PC-9 (cell line): ENCODE measurements around the gene ACTRT2. TPM values are rescaled to one million over a fixed set of nuclear protein-coding genes. Genes with fewer than 3 reads are reported as not detected.

Source experiments
- BruUV-seq: library from RNA; stranded (reverse); fragments of 400-500 nt; replicated peaks from 2 replicates; lab custom pipeline; 2021; lab: Mats Ljungman, UMichigan
- CTCF ChIA-PET: fragments of 300-600 bp; sonication (Branson Sonifier 250); formaldehyde crosslinking; loops from one replicate; lab custom pipeline; 2022; ENCODE audit warnings: antibody characterized with exemption; lab: Charles Lee
- POLR2A ChIA-PET: fragments of 300-600 bp; sonication (Branson Sonifier 250); formaldehyde crosslinking; loops from one replicate; lab custom pipeline; 2022; ENCODE audit warnings: antibody characterized with exemption; ENCODE audit not compliant: unreplicated experiment; lab: Charles Lee
- DNase-seq, 2 experiments: peaks; one replicate each; pipeline versions ENCODE4 v3.0.0 to v3.0.0-alpha.2; 2015 to 2022; ENCODE audit warnings: mixed read lengths in 1 of 2
- H2AFZ ChIP-seq: fragments of 200-600 bp; sonication (generic); 2 replicates; pipeline ENCODE4 v1.8.1; 2017; ENCODE audit warnings: antibody characterized with exemption
- H3F3A ChIP-seq: fragments of 200-600 bp; sonication (generic); 2 replicates; pipeline ENCODE4 v1.8.1; 2017; ENCODE audit warnings: antibody characterized with exemption, mild to moderate bottlenecking, low read depth; ENCODE audit not compliant: insufficient read depth
- H3K27ac ChIP-seq: fragments of 200-600 bp; sonication (generic); 2 replicates; pipeline ENCODE4 v1.6.1; 2016; ENCODE audit warnings: mixed run types
- H3K27me3 ChIP-seq: fragments of 200-600 bp; sonication (generic); 2 replicates; pipeline ENCODE4 v1.6.1; 2016; ENCODE audit warnings: low read depth, mixed run types; ENCODE audit not compliant: insufficient read depth
- H3K36me3 ChIP-seq: fragments of 200-600 bp; sonication (generic); 2 replicates; pipeline ENCODE4 v1.6.1; 2016; ENCODE audit warnings: low read depth, mixed run types
- H3K4me1 ChIP-seq: fragments of 200-600 bp; sonication (generic); replicated peaks from 2 replicates; pipeline ENCODE4 v1.6.1; 2016; ENCODE audit warnings: mixed run types; ENCODE audit not compliant: insufficient read depth
- H3K4me2 ChIP-seq: fragments of 200-600 bp; sonication (generic); 2 replicates; pipeline ENCODE4 v1.6.1; 2017; ENCODE audit warnings: mixed run types
- H3K4me3 ChIP-seq: fragments of 200-600 bp; sonication (generic); 2 replicates; pipeline ENCODE4 v1.6.1; 2016; ENCODE audit warnings: mixed run types
- H3K79me2 ChIP-seq: fragments of 200-600 bp; sonication (generic); 2 replicates; pipeline ENCODE4 v1.6.1; 2017; ENCODE audit warnings: low read depth, mixed run types
- H3K9me2 ChIP-seq: fragments of 200-600 bp; sonication (generic); 2 replicates; pipeline ENCODE4 v1.8.1; 2017; ENCODE audit warnings: mild to moderate bottlenecking; ENCODE audit not compliant: insufficient read depth
- H3K9me3 ChIP-seq: fragments of 200-600 bp; sonication (generic); 2 replicates; pipeline ENCODE4 v1.8.1; 2016; ENCODE audit warnings: low read depth; ENCODE audit not compliant: insufficient read depth
- H4K20me1 ChIP-seq: fragments of 200-600 bp; sonication (generic); 2 replicates; pipeline ENCODE4 v1.8.1; 2017; ENCODE audit not compliant: insufficient read depth
- CTCF ChIP-seq: fragments of 200-600 bp; sonication (generic); conservative IDR thresholded peaks from 2 replicates; pipeline ENCODE4 v1.6.1; 2017; ENCODE audit warnings: mixed run types, antibody characterized with exemption, mild to moderate bottlenecking, moderate library complexity
- EZH2 ChIP-seq: fragments of 200-600 bp; sonication (generic); IDR thresholded peaks from 2 replicates; pipeline ENCODE4 v1.8.0; 2017; ENCODE audit warnings: antibody characterized with exemption, low read depth
- intact Hi-C: fragments of 100-400 bp; cut with micrococcal nuclease; formaldehyde crosslinking; loops from one replicate; pipeline ENCODE4 v1.10.0; 2022; ENCODE audit not compliant: unreplicated experiment
- total RNA-seq: library from RNA; stranded (reverse); gene quantifications from 2 replicates; pipeline ENCODE4 v1.2.3, GENCODE V29; 2021

The ACTRT2 gene
- total RNA-seq, 1 experiment from 2014 or later, result not detected

- BruUV-seq, result no TSS peak
These were observed 36.7 kb upstream of the ACTRT2 start for GRCh38 chr1:2984399-2985061.

GRCh38 chr1:2985067-2985561, 36.2 kb upstream of the ACTRT2 start:
- no peak for TF ChIP-seq CTCF
- no peak for TF ChIP-seq EZH2
- no peaks in the 10 kb centered on the region; the same call in 1 of the 2 replicates for H4K20me1 ChIP-seq
- no peak overlapping the region for H3K27ac ChIP-seq
- peaks cover 93% of the 10 kb centered on the region for H3K27me3 ChIP-seq
- H3F3A ChIP-seq, result no peaks in the 10 kb centered on the region
- no peaks in the 10 kb centered on the region for H3K79me2 ChIP-seq
- BruUV-seq, result no TSS peak
- DNase-seq, result no peak
- POLR2A ChIA-PET, result no interaction called here
- no peak overlapping the region for H2AFZ ChIP-seq
- intact Hi-C loops, result no loop called here
- CTCF ChIA-PET, result no interaction called here
- H3K4me2 ChIP-seq, result no peak overlapping the region
- no peaks in the 10 kb centered on the region for H3K9me2 ChIP-seq
- no peak overlapping the region for H3K4me3 ChIP-seq
- H3K9me3 ChIP-seq, result no peaks in the 10 kb centered on the region
- H3K4me1 ChIP-seq, result no peaks in the 10 kb centered on the region
- no peaks in the 10 kb centered on the region for H3K36me3 ChIP-seq

More at GRCh38 chr1:2984399-2985061, 36.7 kb upstream of the ACTRT2 start:
- H3K27me3 ChIP-seq, result peaks cover 93% of the 10 kb centered on the region
- no peaks in the 10 kb centered on the region; the same call in 1 of the 2 replicates for H4K20me1 ChIP-seq
- no peaks in the 10 kb centered on the region for H3K9me3 ChIP-seq
- H3K4me2 ChIP-seq, result no peak overlapping the region
- no peaks in the 10 kb centered on the region for H3K9me2 ChIP-seq
- no peaks in the 10 kb centered on the region for H3K79me2 ChIP-seq
- no peak overlapping the region for H2AFZ ChIP-seq
- H3F3A ChIP-seq, result no peaks in the 10 kb centered on the region
- no peaks in the 10 kb centered on the region for H3K36me3 ChIP-seq
- no peak overlapping the region for H3K4me3 ChIP-seq
- DNase-seq, result no peak
- CTCF ChIA-PET, result no interaction called here
- POLR2A ChIA-PET, result no interaction called here
- no peak for TF ChIP-seq CTCF
- no peak for TF ChIP-seq EZH2
- H3K4me1 ChIP-seq, result no peaks in the 10 kb centered on the region
- intact Hi-C loops, result no loop called here
- H3K27ac ChIP-seq, result no peak overlapping the region

- Histone ChIP-seq H3K4me3 (no peak overlapping the region), H3K4me1 (no peaks in the 10 kb centered on the region), H3K9me2 (no peaks in the 10 kb centered on the region), H4K20me1 (no peaks in the 10 kb centered on the region; the same call in 1 of the 2 replicates), H3K27ac (no peak overlapping the region), H3F3A (no peaks in the 10 kb centered on the region), H3K79me2 (no peaks in the 10 kb centered on the region), H3K36me3 (no peaks in the 10 kb centered on the region), H2AFZ (no peak overlapping the region), H3K4me2 (no peak overlapping the region), H3K27me3 (peaks cover 94% of the 10 kb centered on the region), H3K9me3 (no peaks in the 10 kb centered on the region)
- no peak for TF ChIP-seq EZH2
- TF ChIP-seq CTCF, result no peak
- POLR2A ChIA-PET, result no interaction called here
- DNase-seq, result no peak
- BruUV-seq, result no TSS peak
- CTCF ChIA-PET, result no interaction called here
- intact Hi-C loops, result no loop called here
These were observed 35.3 kb upstream of the ACTRT2 start for GRCh38 chr1:2985694-2986548.
